ENCODE measurements around the gene DCTN2. TPM values are rescaled to one million over a fixed set of nuclear protein-coding genes. Genes with fewer than 3 reads are reported as not detected.

The DCTN2 gene
- total and polyA plus RNA-seq, 4 donors, result 28.5 to 66.6 (median 31.2) TPM

- no peaks in the 10 kb centered on the region for H3K27me3 ChIP-seq (ENCODE audit: control insufficient read depth in 4 of 4, insufficient read depth in 4 of 4, low read length in 3 of 4)
- TF ChIP-seq ZBTB33 (IDR thresholded peaks at IDR 0.05) (no peak), FOXA1 (IDR thresholded peaks at IDR 0.05) (no peak), CTCF (IDR thresholded peaks at IDR 0.05; ENCODE audit: low read depth, low read length, missing input control) (no peak)
- DNase-seq (ENCODE audit: low spot score), result no peak
- whole genome bisulfite sequencing, result 56% methylated on average over 1 of the region's 1 CpG
- peaks cover 4 to 37% (median 19%) of the 10 kb centered on the region in 4 donors for H3K4me1 ChIP-seq (ENCODE audit: control insufficient read depth in 4 of 4, insufficient read depth in 4 of 4, low read length in 3 of 4)
- H3K9ac ChIP-seq (ENCODE audit: low read depth in 1 of 2, low read length in 2 of 2), result no peak overlapping the region
- peaks cover 5 to 48% (median 43%) of the 10 kb centered on the region in 4 donors for H3K36me3 ChIP-seq (ENCODE audit: control insufficient read depth in 4 of 4, insufficient read depth in 3 of 4, low read depth in 1 of 4, low read length in 3 of 4)
- no peak overlapping the region for H3K27ac ChIP-seq (ENCODE audit: low read depth in 1 of 2, low read length in 2 of 2)
- H3K9me3 ChIP-seq (ENCODE audit: control insufficient read depth in 4 of 4, low read length in 3 of 4), result no peaks in the 10 kb centered on the region
- H3K4me3 ChIP-seq (ENCODE audit: low read depth in 1 of 3, low read length in 3 of 3), result no peak overlapping the region
These were observed 29.8 kb downstream of the DCTN2 start for GRCh38 chr12:57517187-57517586.

GRCh38 chr12:57516617-57517153 is 30.3 kb downstream of the DCTN2 start:
- no peak overlapping the region for H3K4me3 ChIP-seq (ENCODE audit: low read depth in 1 of 3, low read length in 3 of 3)
- no peaks in the 10 kb centered on the region for H3K27me3 ChIP-seq (ENCODE audit: control insufficient read depth in 4 of 4, insufficient read depth in 4 of 4, low read length in 3 of 4)
- H3K9me3 ChIP-seq (ENCODE audit: control insufficient read depth in 4 of 4, low read length in 3 of 4), result no peaks in the 10 kb centered on the region
- H3K4me1 ChIP-seq (ENCODE audit: control insufficient read depth in 4 of 4, insufficient read depth in 4 of 4, low read length in 3 of 4), result peaks cover 4 to 32% (median 18%) of the 10 kb centered on the region in 4 donors
- 85% methylated on average over 11 of the region's 11 CpGs for WGBS
- H3K9ac ChIP-seq (ENCODE audit: low read depth in 1 of 2, low read length in 2 of 2), result no peak overlapping the region
- TF ChIP-seq SP1 (IDR thresholded peaks at IDR 0.05) (no peak), RAD21 (IDR thresholded peaks at IDR 0.05) (no peak), MAX (IDR thresholded peaks at IDR 0.05) (no peak), NR2F2 (IDR thresholded peaks at IDR 0.05) (no peak), ATF3 (IDR thresholded peaks at IDR 0.05) (no peak), FOXA1 (IDR thresholded peaks at IDR 0.05) (no peak), TAF1 (conservative IDR thresholded peaks at IDR 0.05) (no peak), EGR1 (IDR thresholded peaks at IDR 0.05; ENCODE audit: low read depth in 2 of 2) (no peak), FOXA2 (IDR thresholded peaks at IDR 0.05) (no peak), ZBTB33 (IDR thresholded peaks at IDR 0.05) (no peak), GABPA (IDR thresholded peaks at IDR 0.05 in 1 of 2, conservative IDR thresholded peaks at IDR 0.05 in 1 of 2) (no peak), HNF4A (conservative IDR thresholded peaks at IDR 0.05) (no peak), HNF4G (IDR thresholded peaks at IDR 0.05) (no peak), JUND (IDR thresholded peaks at IDR 0.05) (no peak), RXRA (IDR thresholded peaks at IDR 0.05) (no peak), YY1 (IDR thresholded peaks at IDR 0.05) (no peak), CTCF (IDR thresholded peaks at IDR 0.05; ENCODE audit: low read depth, low read length, missing input control) (no peak), REST (IDR thresholded peaks at IDR 0.05) (no peak)
- H3K27ac ChIP-seq (ENCODE audit: low read depth in 1 of 2, low read length in 2 of 2), result no peak overlapping the region
- no peak for DNase-seq (ENCODE audit: low spot score)
- H3K36me3 ChIP-seq (ENCODE audit: control insufficient read depth in 4 of 4, insufficient read depth in 3 of 4, low read depth in 1 of 4, low read length in 3 of 4), result peaks cover 5 to 53% (median 48%) of the 10 kb centered on the region in 4 donors
